ENCODE measurements around the gene CAPN10.

The CAPN10 gene

GRCh38 chr2:240579771-240580614, 6.5 kb upstream of the CAPN10 start:
- H3K4me1 ChIP-seq (ENCODE audit: control insufficient read depth, insufficient read depth, low read length) = peaks cover 21% of the 10 kb centered on the region
- no peaks in the 10 kb centered on the region for H3K9me3 ChIP-seq (ENCODE audit: control insufficient read depth, low read length)
- no peak overlapping the region for H3K9ac ChIP-seq (ENCODE audit: low read length)
- peaks cover 8% of the 10 kb centered on the region for H3K36me3 ChIP-seq (ENCODE audit: control insufficient read depth, insufficient read depth, low read length)
- no peaks in the 10 kb centered on the region for H3K27me3 ChIP-seq (ENCODE audit: control insufficient read depth, insufficient read depth, low read length)
- H3K4me3 ChIP-seq (ENCODE audit: low read length) = no peak overlapping the region

DNA sequence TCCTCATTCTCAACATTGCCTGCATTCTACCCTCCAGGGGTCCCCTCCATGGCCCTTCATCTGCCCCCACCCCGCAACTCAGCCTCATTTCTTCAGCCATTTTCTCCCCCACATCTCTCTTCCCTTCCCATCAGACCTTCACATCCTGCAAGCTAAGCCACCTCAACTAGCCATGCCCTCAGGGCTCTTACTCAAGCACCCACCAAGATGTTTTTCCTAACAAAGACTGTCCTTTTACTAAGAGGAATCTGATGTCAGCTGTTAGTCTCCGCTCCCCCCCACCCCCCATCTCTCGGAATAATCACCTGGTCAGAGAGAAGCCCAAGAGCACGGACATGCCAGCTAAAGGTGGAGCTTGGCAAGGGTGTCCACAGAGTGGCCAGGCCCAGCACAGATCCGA, 4.7 kb upstream of the CAPN10 start:
- no peak overlapping the region for H3K9ac ChIP-seq (ENCODE audit: low read length)
- no peaks in the 10 kb centered on the region for H3K27me3 ChIP-seq (ENCODE audit: control insufficient read depth, insufficient read depth, low read length)
- H3K4me1 ChIP-seq (ENCODE audit: control insufficient read depth, insufficient read depth, low read length) = peaks cover 28% of the 10 kb centered on the region
- no peaks in the 10 kb centered on the region for H3K9me3 ChIP-seq (ENCODE audit: control insufficient read depth, low read length)
- H3K36me3 ChIP-seq (ENCODE audit: control insufficient read depth, insufficient read depth, low read length) = no peaks in the 10 kb centered on the region
- H3K4me3 ChIP-seq (ENCODE audit: low read length) = no peak overlapping the region

DNA sequence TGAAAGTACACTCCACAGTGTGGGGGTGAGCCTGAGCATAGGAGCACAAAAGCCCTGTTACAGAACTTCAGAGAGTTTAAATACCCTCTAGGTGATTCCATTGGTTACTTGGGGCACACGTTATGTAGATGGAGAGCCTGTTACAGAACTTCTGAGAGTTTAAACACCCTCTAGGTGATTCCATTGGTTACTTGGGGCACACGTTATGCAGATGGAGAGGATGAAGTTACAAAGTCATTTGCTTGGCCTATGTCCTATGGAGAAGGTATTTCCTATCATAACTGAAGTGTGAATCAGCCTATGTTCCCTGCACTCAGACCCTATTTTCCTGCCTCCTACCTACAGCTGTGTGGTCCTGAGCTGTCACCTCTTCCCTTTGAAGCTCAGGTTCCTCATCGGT, 3.8 kb upstream of the CAPN10 start:
- H3K9me3 ChIP-seq (ENCODE audit: control insufficient read depth, low read length) = no peaks in the 10 kb centered on the region

GRCh38 chr2:240583774-240584173, 2.8 kb upstream of the CAPN10 start:
- Histone ChIP-seq H3K9ac (ENCODE audit: low read length) (no peak overlapping the region), H3K36me3 (ENCODE audit: control insufficient read depth, insufficient read depth, low read length) (no peaks in the 10 kb centered on the region), H3K9me3 (ENCODE audit: control insufficient read depth, low read length) (no peaks in the 10 kb centered on the region), H3K4me1 (ENCODE audit: control insufficient read depth, insufficient read depth, low read length) (peaks cover 43% of the 10 kb centered on the region), H3K4me3 (ENCODE audit: low read length) (no peak overlapping the region), H3K27me3 (ENCODE audit: control insufficient read depth, insufficient read depth, low read length) (no peaks in the 10 kb centered on the region)

More for the DNA sequence above, 3.8 kb upstream of the CAPN10 start:
- Histone ChIP-seq H3K9ac (ENCODE audit: low read length) (no peak overlapping the region), H3K36me3 (ENCODE audit: control insufficient read depth, insufficient read depth, low read length) (no peaks in the 10 kb centered on the region), H3K27me3 (ENCODE audit: control insufficient read depth, insufficient read depth, low read length) (no peaks in the 10 kb centered on the region), H3K4me1 (ENCODE audit: control insufficient read depth, insufficient read depth, low read length) (peaks cover 35% of the 10 kb centered on the region), H3K4me3 (ENCODE audit: low read length) (no peak overlapping the region)

- Histone ChIP-seq H3K27me3 (ENCODE audit: control insufficient read depth, insufficient read depth, low read length) (no peaks in the 10 kb centered on the region), H3K36me3 (ENCODE audit: control insufficient read depth, insufficient read depth, low read length) (no peaks in the 10 kb centered on the region), H3K9ac (ENCODE audit: low read length) (no peak overlapping the region), H3K9me3 (ENCODE audit: control insufficient read depth, low read length) (no peaks in the 10 kb centered on the region), H3K4me3 (ENCODE audit: low read length) (no peak overlapping the region), H3K4me1 (ENCODE audit: control insufficient read depth, insufficient read depth, low read length) (peaks cover 39% of the 10 kb centered on the region)
Observed at GRCh38 chr2:240584486-240585031, 2.0 kb upstream of the CAPN10 start.

DNA sequence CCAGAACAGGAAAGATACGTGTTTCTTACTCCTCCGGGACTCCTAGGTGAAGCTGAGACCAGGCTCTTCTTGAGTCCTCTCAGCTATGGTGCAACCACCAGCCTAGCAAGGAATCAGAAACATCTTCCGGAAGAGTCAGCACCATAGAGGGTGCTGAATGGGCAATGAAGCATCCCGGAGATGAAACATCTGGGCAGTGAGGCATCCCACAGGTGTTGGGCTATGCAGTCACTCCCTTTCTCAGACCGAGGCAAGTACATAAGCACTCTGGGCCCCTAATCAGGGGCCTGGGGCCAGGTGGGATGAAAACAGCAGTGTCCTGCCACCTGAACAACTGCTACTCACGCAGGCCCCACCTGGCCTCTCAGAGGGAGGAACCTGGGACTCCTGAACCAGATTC, 1.4 kb upstream of the CAPN10 start:
- Histone ChIP-seq H3K27me3 (ENCODE audit: control insufficient read depth, insufficient read depth, low read length) (no peaks in the 10 kb centered on the region), H3K9me3 (ENCODE audit: control insufficient read depth, low read length) (no peaks in the 10 kb centered on the region), H3K4me1 (ENCODE audit: control insufficient read depth, insufficient read depth, low read length) (peaks cover 34% of the 10 kb centered on the region), H3K9ac (ENCODE audit: low read length) (peak overlapping the region; percentile 84), H3K36me3 (ENCODE audit: control insufficient read depth, insufficient read depth, low read length) (no peaks in the 10 kb centered on the region), H3K4me3 (ENCODE audit: low read length) (no peak overlapping the region)

DNA sequence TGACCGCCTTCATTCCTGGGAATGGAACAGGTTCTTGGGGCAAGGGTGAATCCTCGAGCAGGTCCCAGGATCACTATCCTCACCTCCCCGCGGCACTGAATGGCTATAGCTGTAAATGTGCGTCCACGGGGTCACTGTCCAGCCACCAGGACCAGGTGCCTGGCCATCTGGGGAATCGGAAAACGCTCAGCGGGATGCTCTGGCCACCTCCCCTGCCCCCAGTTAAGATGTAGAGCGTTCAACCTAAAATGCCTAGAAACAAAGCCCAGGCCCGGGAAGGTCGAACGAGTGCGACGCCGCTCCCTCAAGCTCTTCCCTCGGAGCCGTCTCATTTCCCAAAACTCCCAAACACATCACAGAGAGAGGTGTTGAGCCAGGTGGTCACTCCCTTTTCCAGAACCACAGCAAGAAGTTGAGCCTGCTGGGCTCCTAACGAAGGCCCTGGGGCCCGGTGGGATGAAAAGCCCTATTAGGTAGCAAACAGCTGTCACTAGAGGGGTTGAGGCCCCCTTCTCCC, 795 bp upstream of the CAPN10 start:
- Histone ChIP-seq H3K9ac (ENCODE audit: low read length) (peak overlapping the region; percentile 84), H3K36me3 (ENCODE audit: control insufficient read depth, insufficient read depth, low read length) (no peaks in the 10 kb centered on the region), H3K9me3 (ENCODE audit: control insufficient read depth, low read length) (no peaks in the 10 kb centered on the region), H3K4me1 (ENCODE audit: control insufficient read depth, insufficient read depth, low read length) (peaks cover 28% of the 10 kb centered on the region), H3K4me3 (ENCODE audit: low read length) (peak overlapping the region; percentile 51), H3K27me3 (ENCODE audit: control insufficient read depth, insufficient read depth, low read length) (no peaks in the 10 kb centered on the region)

GRCh38 chr2:240586919-240587800, 626 bp downstream of the CAPN10 start:
- H3K4me3 ChIP-seq (ENCODE audit: low read length) = peak overlapping the region; percentile 51
- peaks cover 28% of the 10 kb centered on the region for H3K4me1 ChIP-seq (ENCODE audit: control insufficient read depth, insufficient read depth, low read length)
- peaks cover 4% of the 10 kb centered on the region for H3K36me3 ChIP-seq (ENCODE audit: control insufficient read depth, insufficient read depth, low read length)
- peak overlapping the region; percentile 69 for H3K9ac ChIP-seq (ENCODE audit: low read length)
- no peaks in the 10 kb centered on the region for H3K9me3 ChIP-seq (ENCODE audit: control insufficient read depth, low read length)
- H3K27me3 ChIP-seq (ENCODE audit: control insufficient read depth, insufficient read depth, low read length) = no peaks in the 10 kb centered on the region

- Histone ChIP-seq H3K4me1 (ENCODE audit: control insufficient read depth, insufficient read depth, low read length) (peaks cover 28% of the 10 kb centered on the region), H3K9ac (ENCODE audit: low read length) (peak overlapping the region; percentile 69), H3K4me3 (ENCODE audit: low read length) (peak overlapping the region; percentile 51), H3K36me3 (ENCODE audit: control insufficient read depth, insufficient read depth, low read length) (peaks cover 4% of the 10 kb centered on the region), H3K9me3 (ENCODE audit: control insufficient read depth, low read length) (no peaks in the 10 kb centered on the region), H3K27me3 (ENCODE audit: control insufficient read depth, insufficient read depth, low read length) (no peaks in the 10 kb centered on the region)
Observed at GRCh38 chr2:240588006-240588655, 1.6 kb downstream of the CAPN10 start.

- Histone ChIP-seq H3K4me3 (ENCODE audit: low read length) (no peak overlapping the region), H3K9me3 (ENCODE audit: control insufficient read depth, low read length) (no peaks in the 10 kb centered on the region), H3K36me3 (ENCODE audit: control insufficient read depth, insufficient read depth, low read length) (peaks cover 4% of the 10 kb centered on the region), H3K4me1 (ENCODE audit: control insufficient read depth, insufficient read depth, low read length) (peaks cover 28% of the 10 kb centered on the region), H3K9ac (ENCODE audit: low read length) (no peak overlapping the region), H3K27me3 (ENCODE audit: control insufficient read depth, insufficient read depth, low read length) (no peaks in the 10 kb centered on the region)
Observed at GRCh38 chr2:240588669-240589068, 2.1 kb downstream of the CAPN10 start.

DNA sequence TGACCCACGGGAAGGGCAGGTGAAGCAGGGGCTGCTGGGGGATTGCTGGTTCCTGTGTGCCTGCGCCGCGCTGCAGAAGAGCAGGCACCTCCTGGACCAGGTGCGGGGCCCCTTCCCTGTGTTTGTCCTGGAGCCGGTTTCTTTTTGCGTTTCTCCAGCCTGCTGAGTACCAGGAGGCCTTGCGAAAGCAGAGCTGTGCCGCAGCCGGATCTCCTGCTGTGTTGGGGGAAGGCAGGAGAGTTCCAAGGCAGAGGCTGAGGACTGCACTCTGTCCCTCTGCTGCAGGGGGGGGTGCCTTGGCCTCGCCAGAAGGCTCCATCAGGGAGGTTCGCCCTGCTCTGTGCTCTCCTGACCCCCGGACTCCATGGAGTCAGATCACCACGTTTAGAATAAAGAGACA, 2.8 kb downstream of the CAPN10 start:
- H3K36me3 ChIP-seq (ENCODE audit: control insufficient read depth, insufficient read depth, low read length) = peaks cover 4% of the 10 kb centered on the region

More for the DNA sequence above, 2.8 kb downstream of the CAPN10 start:
- H3K27me3 ChIP-seq (ENCODE audit: control insufficient read depth, insufficient read depth, low read length) = no peaks in the 10 kb centered on the region
- peaks cover 28% of the 10 kb centered on the region for H3K4me1 ChIP-seq (ENCODE audit: control insufficient read depth, insufficient read depth, low read length)
- H3K9me3 ChIP-seq (ENCODE audit: control insufficient read depth, low read length) = no peaks in the 10 kb centered on the region
- no peak overlapping the region for H3K4me3 ChIP-seq (ENCODE audit: low read length)
- H3K9ac ChIP-seq (ENCODE audit: low read length) = no peak overlapping the region
